SKM-1 treated with dmso at 0.1 percent for 144 hours (cell line): ENCODE measurements around the gene LRCOL1.
"Not testable (repeated sequence)": the region's sequence is repeated elsewhere in the genome, so short reads cannot be mapped to it uniquely, and the experiment has no call there.

Experiments
- DNase-seq: peaks from one replicate; lab custom pipeline; 2025; ENCODE audit not compliant: unreplicated experiment; lab: John Stamatoyannopoulos, UW

LRCOL1 gene

GRCh38 chr12:132602572-132603239, 7.7 kb downstream of the LRCOL1 start:
- no peak for DNase-seq

- no peak for DNase-seq
Measured at GRCh38 chr12:132601171-132601883, 9.1 kb downstream of the LRCOL1 start.

- no peak for DNase-seq
Measured at GRCh38 chr12:132600048-132601032, 10.0 kb downstream of the LRCOL1 start.

- DNase-seq, result not testable (repeated sequence)
Measured at GRCh38 chr12:132599502-132599901, 10.9 kb downstream of the LRCOL1 start.

GRCh38 chr12:132597333-132598316, 12.8 kb downstream of the LRCOL1 start:
- no peak for DNase-seq

GRCh38 chr12:132596016-132596415, 14.4 kb downstream of the LRCOL1 start:
- no peak for DNase-seq

- no peak for DNase-seq
Measured at GRCh38 chr12:132595183-132595582, 15.2 kb downstream of the LRCOL1 start.

GRCh38 chr12:132593938-132594358, 16.4 kb downstream of the LRCOL1 start:
- DNase-seq, result no peak

- no peak for DNase-seq
Measured at GRCh38 chr12:132593521-132593920, 16.9 kb downstream of the LRCOL1 start.

- DNase-seq, result no peak
Measured at GRCh38 chr12:132593071-132593470, 17.3 kb downstream of the LRCOL1 start.

GRCh38 chr12:132592282-132592970, 18.0 kb downstream of the LRCOL1 start:
- DNase-seq, result no peak

- DNase-seq, result no peak
Measured at GRCh38 chr12:132591107-132591935, 19.1 kb downstream of the LRCOL1 start.

- DNase-seq, result no peak
Measured at GRCh38 chr12:132588821-132589669, 21.3 kb downstream of the LRCOL1 start.

GRCh38 chr12:132588319-132588718, 22.1 kb downstream of the LRCOL1 start:
- no peak for DNase-seq

GRCh38 chr12:132587781-132588180, 22.6 kb downstream of the LRCOL1 start:
- DNase-seq, result no peak

GRCh38 chr12:132586929-132587328, 23.5 kb downstream of the LRCOL1 start:
- no peak for DNase-seq

GRCh38 chr12:132585177-132585576, 25.2 kb downstream of the LRCOL1 start:
- DNase-seq, result no peak

- DNase-seq, result no peak
Measured at GRCh38 chr12:132584429-132584828, 26.0 kb downstream of the LRCOL1 start.
